Psoas muscle (tissue), 8 donors: ENCODE measurements around the gene SLC44A1. TPM values are rescaled to one million over a fixed set of nuclear protein-coding genes. Genes with fewer than 3 reads are reported as not detected.

Source experiments
- ATAC-seq, 4 donors: fragments of 200-7000 bp; cut with Tn5 transposase; one replicate each; pipeline ENCODE4 v1.9.1; 2020; ENCODE audit warnings: moderate library complexity in 3 of 4, mild to moderate bottlenecking in 2 of 4
- DNase-seq, 2 donors: peaks; one replicate each; pipeline ENCODE4 v3.0.0-alpha.2; 2020
- H3K27ac ChIP-seq: fragments of 200-600 bp; one replicate; pipeline ENCODE4 v1.8.0; 2022
- H3K27me3 ChIP-seq, 3 donors: fragments of 200-600 bp in 1 of 3; one replicate each; pipeline versions ENCODE4 v1.6.1 to v1.8.0; 2013 to 2022; ENCODE audit warnings: low read length in 2 of 3, mild to moderate bottlenecking in 2 of 3, moderate library complexity in 1 of 3; ENCODE audit not compliant: insufficient read depth in 3 of 3
- H3K36me3 ChIP-seq, 2 donors: fragments of 200-600 bp in 1 of 2; one replicate each; pipeline versions ENCODE4 v1.6.1 to v1.8.0; 2013 to 2022; ENCODE audit warnings: low read depth in 1 of 2, mild to moderate bottlenecking in 1 of 2, moderate library complexity in 1 of 2; ENCODE audit not compliant: insufficient read depth in 1 of 2
- H3K4me1 ChIP-seq: fragments of 200-600 bp; one replicate; pipeline ENCODE4 v1.8.0; 2022
- H3K4me3 ChIP-seq: fragments of 200-600 bp; one replicate; pipeline ENCODE4 v1.8.0; 2022; ENCODE audit warnings: mild to moderate bottlenecking
- H3K9me3 ChIP-seq: fragments of 200-600 bp; one replicate; pipeline ENCODE4 v1.8.0; 2022
- WGBS, 3 donors: extraction: QIAGEN DNeasy Blood & Tissue Kit; methylation state at CpG; one replicate each; pipeline versions ENCODE4 v1.1.6 to v1.1.7; 2013; 5-methylcytosine and 5-hydroxymethylcytosine counted together
- intact Hi-C, 2 donors: fragments of 100-400 bp; cut with DNase I; formaldehyde crosslinking; loops; one replicate each; pipeline versions ENCODE4 v1.11.0 to v1.14.2; 2022
- polyA plus RNA-seq, 3 donors: library from polyadenylated mRNA; stranded (reverse); fragments of 200-250 nt; gene quantifications; one replicate each; pipeline ENCODE4 v1.2.3, GENCODE V29; 2013
- total RNA-seq, 4 donors: library from RNA; stranded (reverse); fragmentation: NEBNext Ultra II Directional in 2 of 4; extraction: Animal tissue kit (Norgen Biotek cat#: 25700) in 2 of 4; gene quantifications; one replicate each; pipeline versions ENCODE4 v1.2.1 to v1.2.4, GENCODE V29; 2021 to 2023
- TF ChIP-seq, protein P1 (sequence below): fragments of 200-600 bp; IDR thresholded peaks from one replicate; pipeline ENCODE4 v1.8.0; 2022; ENCODE audit warnings: antibody characterized with exemption
- donor health status: healthy with polysubstance abuse.
- donor health status: DM: no; HTN: no; CAD: no; lungs with moderate emphysema.
- donor health status: Bipolar disorder and iron deficiency.
- donor health status: healthy.
- donor health status: DM: yes; HTN: yes; CAD: no.
- donor health status: DM: no; HTN: no; CAD: no.
- donor health status: DM: no; HTN: no; CAD: no.
- donor health status: DM: yes; HTN: yes; CAD: no.

Gene SLC44A1
- total and polyA plus RNA-seq, 7 donors = 3.3 to 18.9 (median 7.0) TPM

DNA sequence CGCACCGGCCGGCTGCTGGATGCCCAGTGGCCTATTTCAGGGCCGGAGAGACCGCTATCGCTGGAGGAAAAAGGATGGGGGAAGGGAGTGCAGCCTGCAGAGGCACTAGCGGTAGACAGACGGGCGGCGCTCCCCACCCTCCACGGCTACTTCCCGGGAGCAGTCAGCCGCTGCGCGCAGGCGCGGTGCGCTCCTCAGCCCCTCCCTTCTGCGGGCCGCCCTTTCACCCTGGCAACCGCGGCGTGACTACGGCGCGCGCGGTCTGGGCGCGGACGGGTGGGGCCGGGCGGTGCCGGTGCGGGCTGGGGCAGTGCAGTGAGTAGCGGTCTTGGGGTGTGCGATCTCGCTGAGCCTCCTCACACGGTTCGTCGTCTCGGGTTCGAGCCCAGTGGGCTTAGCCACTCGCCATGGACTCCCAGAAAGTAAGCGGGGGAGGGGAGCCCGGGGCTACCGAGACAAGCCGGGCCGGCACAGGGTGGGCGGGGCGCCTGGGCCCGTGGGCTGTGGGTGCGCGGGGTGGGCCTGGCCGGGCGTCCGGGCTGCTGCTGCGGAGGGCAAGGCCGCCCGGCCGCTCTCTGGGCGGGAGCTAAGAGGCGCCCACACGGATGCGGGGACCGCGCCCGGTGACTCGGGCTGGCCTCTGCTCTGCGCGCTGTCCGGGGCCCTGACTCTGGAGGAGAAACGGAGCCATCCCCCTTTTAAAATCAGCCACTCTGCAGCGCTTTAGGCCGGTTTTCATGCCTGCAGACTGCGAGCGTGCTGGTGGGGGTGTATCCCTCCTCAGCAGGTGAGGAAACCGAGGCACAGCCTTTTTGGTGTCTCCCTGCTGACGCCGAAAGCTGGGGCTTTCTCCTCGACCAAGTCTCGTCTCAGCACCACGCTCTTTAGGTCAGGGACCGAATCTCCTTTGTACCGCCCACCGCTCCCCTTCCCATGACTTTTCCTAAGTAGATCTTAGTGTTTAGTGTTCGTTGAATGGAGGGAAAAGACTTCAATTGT lies 203.7 kb downstream of the SLC44A1 start, which contains the start of gene FSD1L:
TSS of gene FSD1L (plus strand) at position 221 of the 999 bp plus-strand sequence. CDS start at position 408, 187 bp downstream.
- no peaks in the 10 kb centered on the region for H3K27me3 ChIP-seq
- peak within 1 kb of the TSS; percentile 88 for H3K4me3 ChIP-seq
- peak; percentile 83 to 91 (median 85) for ATAC-seq
- TF ChIP-seq, protein P1, sequence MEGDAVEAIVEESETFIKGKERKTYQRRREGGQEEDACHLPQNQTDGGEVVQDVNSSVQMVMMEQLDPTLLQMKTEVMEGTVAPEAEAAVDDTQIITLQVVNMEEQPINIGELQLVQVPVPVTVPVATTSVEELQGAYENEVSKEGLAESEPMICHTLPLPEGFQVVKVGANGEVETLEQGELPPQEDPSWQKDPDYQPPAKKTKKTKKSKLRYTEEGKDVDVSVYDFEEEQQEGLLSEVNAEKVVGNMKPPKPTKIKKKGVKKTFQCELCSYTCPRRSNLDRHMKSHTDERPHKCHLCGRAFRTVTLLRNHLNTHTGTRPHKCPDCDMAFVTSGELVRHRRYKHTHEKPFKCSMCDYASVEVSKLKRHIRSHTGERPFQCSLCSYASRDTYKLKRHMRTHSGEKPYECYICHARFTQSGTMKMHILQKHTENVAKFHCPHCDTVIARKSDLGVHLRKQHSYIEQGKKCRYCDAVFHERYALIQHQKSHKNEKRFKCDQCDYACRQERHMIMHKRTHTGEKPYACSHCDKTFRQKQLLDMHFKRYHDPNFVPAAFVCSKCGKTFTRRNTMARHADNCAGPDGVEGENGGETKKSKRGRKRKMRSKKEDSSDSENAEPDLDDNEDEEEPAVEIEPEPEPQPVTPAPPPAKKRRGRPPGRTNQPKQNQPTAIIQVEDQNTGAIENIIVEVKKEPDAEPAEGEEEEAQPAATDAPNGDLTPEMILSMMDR = peak; percentile 44
- 0 to 1% (median 0%) methylated on average over 66 to 87 of the region's 87 CpGs for WGBS, 3 donors
- DNase-seq = peak; percentile 95 to 97
- peak within 1 kb of the TSS; percentile 89 for H3K27ac ChIP-seq
- peaks cover 46% of the 10 kb centered on the region for H3K4me1 ChIP-seq
- intact Hi-C loops = loop anchor here in 1 of 2 donors (10.0 kb wide), 1 partner anchor 247 kb away; the partner anchor contains the start of gene TMEM38B
- no peaks in the 10 kb centered on the region for H3K36me3 ChIP-seq
- no peaks in the 10 kb centered on the region for H3K9me3 ChIP-seq

DNA sequence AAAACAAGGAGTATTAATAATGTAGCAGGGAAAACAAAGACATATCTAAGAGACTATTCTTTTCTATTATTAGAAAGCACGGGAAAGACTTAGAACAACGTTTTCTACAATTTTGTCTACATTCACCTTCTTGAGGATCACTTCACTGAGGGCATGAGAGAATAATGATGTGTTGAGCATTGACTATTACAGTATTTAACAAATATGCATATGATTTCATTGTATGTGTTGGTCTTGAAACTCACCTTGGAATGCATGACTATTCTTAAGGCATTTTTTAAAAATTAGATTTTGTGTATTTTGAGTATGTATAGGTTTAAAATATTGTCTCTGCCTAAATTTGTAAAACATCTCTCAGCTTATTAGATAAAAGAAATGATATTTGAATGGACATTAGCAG lies 204.6 kb downstream of the SLC44A1 start:
- Histone ChIP-seq H3K27ac (peak overlapping the region; percentile 89), H3K4me1 (peaks cover 36% of the 10 kb centered on the region), H3K4me3 (peak overlapping the region; percentile 88), H3K36me3 (no peaks in the 10 kb centered on the region), H3K9me3 (no peaks in the 10 kb centered on the region), H3K27me3 (no peaks in the 10 kb centered on the region)
- TF ChIP-seq, protein P1 = no peak
- ATAC-seq = no peak
- intact Hi-C loops = loop anchor here in 1 of 2 donors (10.0 kb wide), 1 partner anchor 246 kb away; the partner anchor contains the start of gene TMEM38B
- no peak for DNase-seq
- 15 to 26% (median 18%) methylated on average over 2 of the region's 2 CpGs for WGBS, 3 donors

DNA sequence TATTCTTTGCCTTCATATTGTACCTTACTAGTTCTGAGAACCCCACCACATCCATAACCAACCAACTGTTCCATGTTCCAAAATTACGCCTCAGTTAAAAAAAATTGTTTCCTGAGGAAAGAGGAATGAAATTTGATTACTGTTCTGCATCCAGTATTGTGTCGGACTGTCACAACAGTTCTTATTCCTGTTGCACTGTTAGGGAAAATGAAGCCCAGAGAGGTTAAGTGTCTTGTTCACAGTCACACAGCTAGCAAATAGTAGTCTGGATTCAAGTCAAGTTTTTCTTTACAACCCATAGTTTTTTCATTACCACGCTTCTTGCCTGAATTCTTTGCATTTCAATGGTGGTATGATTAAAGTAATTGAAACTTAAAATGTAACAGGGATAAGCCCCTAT lies 207.7 kb downstream of the SLC44A1 start:
- peaks cover 38% of the 10 kb centered on the region for H3K4me1 ChIP-seq
- 78 to 85% (median 81%) methylated on average over 3 of the region's 3 CpGs for WGBS, 3 donors
- H3K9me3 ChIP-seq = no peaks in the 10 kb centered on the region
- TF ChIP-seq, protein P1 = no peak
- ATAC-seq (no peak), DNase-seq (no peak)
- H3K27ac ChIP-seq = peak overlapping the region; percentile 46
- H3K27me3 ChIP-seq = no peaks in the 10 kb centered on the region
- no peaks in the 10 kb centered on the region for H3K36me3 ChIP-seq
- intact Hi-C loops = no loop called here
- no peak overlapping the region for H3K4me3 ChIP-seq

DNA sequence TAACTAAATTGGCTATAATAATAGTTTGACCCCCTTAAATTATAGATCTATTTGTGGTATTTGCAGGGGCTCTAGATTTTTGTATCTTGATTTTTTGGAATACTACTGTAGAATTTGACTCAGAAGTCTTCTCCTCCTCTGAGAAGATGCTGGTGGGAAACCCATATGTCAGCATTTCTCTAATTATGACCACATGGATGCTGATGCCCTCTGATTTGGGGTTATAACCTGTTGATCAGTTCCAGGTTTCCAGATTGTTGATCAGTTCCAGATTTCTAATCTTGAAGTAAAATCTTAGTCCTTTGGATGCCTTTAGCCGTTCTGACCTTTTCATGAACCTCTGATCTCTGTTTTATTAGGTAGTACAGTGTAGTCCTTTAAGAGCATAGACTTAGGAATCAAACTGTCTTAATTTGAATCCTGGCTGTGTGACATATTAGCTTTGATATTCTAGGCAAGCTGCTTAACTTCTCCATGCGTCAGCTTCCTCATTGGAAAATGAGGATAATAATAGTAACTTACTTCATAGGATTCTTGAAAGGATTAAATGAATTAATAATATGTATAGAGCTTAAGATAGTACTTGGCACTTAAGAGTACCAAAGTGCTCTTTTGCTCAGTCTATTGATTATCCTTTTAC lies 211.5 kb downstream of the SLC44A1 start:
- Histone ChIP-seq H3K27ac (peak overlapping the region; percentile 96), H3K4me3 (peak overlapping the region; percentile 64), H3K9me3 (no peaks in the 10 kb centered on the region), H3K36me3 (no peaks in the 10 kb centered on the region), H3K4me1 (peaks cover 32% of the 10 kb centered on the region), H3K27me3 (no peaks in the 10 kb centered on the region)
- intact Hi-C loops = no loop called here
- TF ChIP-seq, protein P1 = no peak
- WGBS, 3 donors = 28 to 31% (median 31%) methylated on average over 2 of the region's 2 CpGs
- DNase-seq (no peak), ATAC-seq (peak in 1 of 4 donors; percentile 11)
